H9 (cell line): ENCODE measurements around the gene SPATA46. TPM values are rescaled to one million over a fixed set of nuclear protein-coding genes. Genes with fewer than 3 reads are reported as not detected.

ENCODE experiments used
- DNase-seq: peaks from one replicate; pipeline ENCODE4 v3.0.0-alpha.2; 2017
- H2AFZ ChIP-seq: one replicate; pipeline ENCODE4 v1.6.1; 2013; ENCODE audit warnings: mild to moderate bottlenecking, low read length, control low read depth, moderate library complexity
- H2AK5ac ChIP-seq: 2 replicates; pipeline ENCODE4 v1.6.1; 2013; ENCODE audit warnings: low read length, control low read depth, mixed read lengths; ENCODE audit not compliant: insufficient read length
- H2BK120ac ChIP-seq: one replicate; pipeline ENCODE4 v1.6.1; 2013; ENCODE audit warnings: low read depth, mild to moderate bottlenecking, low read length, control low read depth, inconsistent platforms; ENCODE audit not compliant: poor library complexity, severe bottlenecking
- H2BK12ac ChIP-seq: 2 replicates; pipeline ENCODE4 v1.6.1; 2013; ENCODE audit warnings: low read length, control low read depth, mixed read lengths, low read depth; ENCODE audit not compliant: insufficient read length
- H2BK15ac ChIP-seq: 2 replicates; pipeline ENCODE4 v1.6.1; 2013; ENCODE audit warnings: low read depth, low read length, control low read depth
- H2BK20ac ChIP-seq: one replicate; pipeline ENCODE4 v1.6.1; 2013; ENCODE audit warnings: low read depth, mild to moderate bottlenecking, low read length, control low read depth, inconsistent platforms; ENCODE audit not compliant: poor library complexity, severe bottlenecking
- H2BK5ac ChIP-seq: 2 replicates; pipeline ENCODE4 v1.6.1; 2013; ENCODE audit warnings: low read length, control low read depth, mixed read lengths; ENCODE audit not compliant: insufficient read length
- H3K14ac ChIP-seq: 2 replicates; pipeline ENCODE4 v1.6.1; 2013; ENCODE audit warnings: low read length, control low read depth; ENCODE audit not compliant: insufficient read depth
- H3K18ac ChIP-seq: 2 replicates; pipeline ENCODE4 v1.6.1; 2013; ENCODE audit warnings: low read depth, mild to moderate bottlenecking, mixed read lengths, low read length, control low read depth; ENCODE audit not compliant: insufficient read length
- H3K23ac ChIP-seq: 2 replicates; pipeline ENCODE4 v1.6.1; 2013; ENCODE audit warnings: low read length, control low read depth, mixed read lengths, low read depth; ENCODE audit not compliant: insufficient read length
- H3K23me2 ChIP-seq: 2 replicates; pipeline ENCODE4 v1.6.1; 2013; ENCODE audit warnings: low read depth, mild to moderate bottlenecking, mixed read lengths, low read length, control low read depth; ENCODE audit not compliant: insufficient read length, poor library complexity, severe bottlenecking
- H3K27ac ChIP-seq: 2 replicates; pipeline ENCODE4 v1.5.1; 2013; ENCODE audit warnings: low read length, control low read depth, mixed read lengths, low read depth; ENCODE audit not compliant: insufficient read length
- H3K27me3 ChIP-seq: 2 replicates; pipeline ENCODE4 v1.6.1; 2013; ENCODE audit warnings: low read length, control low read depth, inconsistent platforms; ENCODE audit not compliant: insufficient read depth
- H3K4ac ChIP-seq: 2 replicates; pipeline ENCODE4 v1.6.1; 2013; ENCODE audit warnings: low read depth, mild to moderate bottlenecking, control low read depth, inconsistent platforms, low read length, moderate library complexity
- H3K4me1 ChIP-seq: 2 replicates; pipeline ENCODE4 v1.6.1; 2013; ENCODE audit warnings: low read length, control low read depth, inconsistent platforms; ENCODE audit not compliant: insufficient read depth
- H3K4me2 ChIP-seq: 2 replicates; pipeline ENCODE4 v1.6.1; 2013; ENCODE audit warnings: low read length, control low read depth, mixed read lengths; ENCODE audit not compliant: insufficient read length, insufficient read depth
- H3K56ac ChIP-seq: 2 replicates; pipeline ENCODE4 v1.6.1; 2013; ENCODE audit warnings: low read depth, mild to moderate bottlenecking, mixed read lengths, low read length, control low read depth; ENCODE audit not compliant: insufficient read length
- H3K79me1 ChIP-seq: 2 replicates; pipeline ENCODE4 v1.6.1; 2013; ENCODE audit warnings: low read depth, mild to moderate bottlenecking, moderate library complexity, low read length, control low read depth, inconsistent platforms; ENCODE audit not compliant: insufficient read depth, poor library complexity, severe bottlenecking
- H3K79me2 ChIP-seq: 2 replicates; pipeline ENCODE4 v1.6.1; 2013; ENCODE audit warnings: low read length, control low read depth, inconsistent platforms; ENCODE audit not compliant: insufficient read depth
- H3K9ac ChIP-seq: 2 replicates; pipeline ENCODE4 v1.6.1; 2013; ENCODE audit warnings: low read length, control low read depth, mixed read lengths; ENCODE audit not compliant: insufficient read length; ENCODE audit errors: extremely low read depth
- H3K9me3 ChIP-seq: one replicate; pipeline ENCODE4 v1.6.1; 2013; ENCODE audit warnings: low read depth, low read length, inconsistent platforms; ENCODE audit not compliant: control insufficient read depth
- H3T11ph ChIP-seq: one replicate; pipeline ENCODE4 v1.6.1; 2013; ENCODE audit warnings: mild to moderate bottlenecking, low read length, control low read depth, inconsistent platforms
- H4K20me1 ChIP-seq: one replicate; pipeline ENCODE4 v1.6.1; 2013; ENCODE audit not compliant: control insufficient read depth, insufficient read length, insufficient read depth
- H4K5ac ChIP-seq: 2 replicates; pipeline ENCODE4 v1.6.1; 2013; ENCODE audit warnings: low read depth, mild to moderate bottlenecking, mixed read lengths, low read length, control low read depth; ENCODE audit not compliant: insufficient read length
- H4K8ac ChIP-seq: replicated peaks from 2 replicates; pipeline ENCODE4 v1.6.1; 2013; ENCODE audit warnings: low read length, control low read depth, mixed read lengths, low read depth; ENCODE audit not compliant: insufficient read length
- H4K91ac ChIP-seq: 2 replicates; pipeline ENCODE4 v1.6.1; 2013; ENCODE audit warnings: low read depth, mild to moderate bottlenecking, moderate library complexity, mixed read lengths, low read length, control low read depth; ENCODE audit not compliant: insufficient read length
- H3K27ac Mint-ChIP-seq, 3 experiments: 2 replicates in 2 of 3; 3 replicates in 1 of 3; pipeline ENCODE4 v1.8.0; 2020 to 2021; ENCODE audit warnings: mixed read lengths in 3 of 3, mild to moderate bottlenecking in 1 of 3, moderate library complexity in 1 of 3
- H3K27me3 Mint-ChIP-seq: 2 replicates; pipeline ENCODE4 v1.8.0; 2021; ENCODE audit warnings: low read depth, mild to moderate bottlenecking, moderate library complexity, mixed read lengths
- H3K36me3 Mint-ChIP-seq, 3 experiments: 2 replicates in 2 of 3; 3 replicates in 1 of 3; pipeline ENCODE4 v1.8.0; 2020 to 2021; ENCODE audit warnings: low read depth in 3 of 3, mixed read lengths in 3 of 3; ENCODE audit not compliant: insufficient read depth in 1 of 3
- H3K4me1 Mint-ChIP-seq, 2 experiments: 2 replicates each; pipeline ENCODE4 v1.8.0; 2020; ENCODE audit warnings: mixed read lengths in 2 of 2
- H3K4me3 Mint-ChIP-seq, 2 experiments: 2 replicates in 1 of 2; 3 replicates in 1 of 2; pipeline ENCODE4 v1.8.0; 2020 to 2021; ENCODE audit warnings: mild to moderate bottlenecking in 2 of 2, mixed read lengths in 2 of 2, moderate library complexity in 1 of 2
- H3K9me3 Mint-ChIP-seq, 2 experiments: 2 replicates in 1 of 2; 3 replicates in 1 of 2; pipeline ENCODE4 v1.8.0; 2020; ENCODE audit warnings: mild to moderate bottlenecking in 2 of 2, mixed read lengths in 2 of 2, moderate library complexity in 1 of 2
- WGBS: extraction: QIAGEN DNeasy Blood & Tissue Kit; methylation state at CpG from one replicate; pipeline ENCODE4 v1.1.7; 2013; ENCODE audit warnings: missing lambda C conversion rate, low lambda C conversion rate, mixed read lengths; ENCODE audit not compliant: insufficient read length; ENCODE audit errors: extremely low coverage; 5-methylcytosine and 5-hydroxymethylcytosine counted together
- total RNA-seq: library from RNA; stranded (reverse); gene quantifications from 2 replicates; pipeline ENCODE4 v1.2.1, GENCODE V29; 2021
- TF ChIP-seq, protein P1 (sequence below): fragments of 200-600 bp; sonication (generic); conservative IDR thresholded peaks from 3 replicates; pipeline ENCODE4 v1.8.0; 2021; ENCODE audit warnings: antibody characterized with exemption, mild to moderate bottlenecking

The SPATA46 gene
- total RNA-seq, 1 experiment from 2014 or later: not detected

DNA sequence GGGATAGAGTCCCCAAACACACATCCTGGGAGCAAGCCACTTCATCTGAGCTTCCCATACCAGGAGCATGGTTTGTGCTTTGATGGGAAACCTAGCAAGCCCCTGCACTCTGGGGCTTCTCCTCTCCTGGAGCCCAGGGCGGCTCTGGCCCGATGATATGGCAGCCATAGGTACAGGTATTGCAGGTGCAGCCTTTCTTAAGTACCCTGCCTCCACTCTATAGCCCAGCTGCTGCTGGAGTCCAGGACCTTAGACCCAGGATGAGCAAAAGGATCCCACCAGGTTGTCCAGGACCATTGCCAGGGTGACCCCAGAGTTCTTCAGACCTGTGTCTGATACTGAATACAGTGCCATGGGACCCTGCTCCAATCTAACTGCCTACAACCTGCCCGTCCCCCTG is 9.0 kb upstream of the SPATA46 start:
- H3K79me2 ChIP-seq: no peaks in the 10 kb centered on the region
- no peak overlapping the region for H4K91ac ChIP-seq
- H3K14ac ChIP-seq: no peak overlapping the region; the same call in 1 of the 2 replicates
- no peak overlapping the region for H2BK15ac ChIP-seq
- H3K27ac ChIP-seq: no peak overlapping the region
- H4K20me1 ChIP-seq: no peaks in the 10 kb centered on the region
- no peak overlapping the region for H2AFZ ChIP-seq
- no peaks in the 10 kb centered on the region for H3K23me2 ChIP-seq
- TF ChIP-seq, protein P1, sequence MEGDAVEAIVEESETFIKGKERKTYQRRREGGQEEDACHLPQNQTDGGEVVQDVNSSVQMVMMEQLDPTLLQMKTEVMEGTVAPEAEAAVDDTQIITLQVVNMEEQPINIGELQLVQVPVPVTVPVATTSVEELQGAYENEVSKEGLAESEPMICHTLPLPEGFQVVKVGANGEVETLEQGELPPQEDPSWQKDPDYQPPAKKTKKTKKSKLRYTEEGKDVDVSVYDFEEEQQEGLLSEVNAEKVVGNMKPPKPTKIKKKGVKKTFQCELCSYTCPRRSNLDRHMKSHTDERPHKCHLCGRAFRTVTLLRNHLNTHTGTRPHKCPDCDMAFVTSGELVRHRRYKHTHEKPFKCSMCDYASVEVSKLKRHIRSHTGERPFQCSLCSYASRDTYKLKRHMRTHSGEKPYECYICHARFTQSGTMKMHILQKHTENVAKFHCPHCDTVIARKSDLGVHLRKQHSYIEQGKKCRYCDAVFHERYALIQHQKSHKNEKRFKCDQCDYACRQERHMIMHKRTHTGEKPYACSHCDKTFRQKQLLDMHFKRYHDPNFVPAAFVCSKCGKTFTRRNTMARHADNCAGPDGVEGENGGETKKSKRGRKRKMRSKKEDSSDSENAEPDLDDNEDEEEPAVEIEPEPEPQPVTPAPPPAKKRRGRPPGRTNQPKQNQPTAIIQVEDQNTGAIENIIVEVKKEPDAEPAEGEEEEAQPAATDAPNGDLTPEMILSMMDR: no peak
- no peak overlapping the region for H4K5ac ChIP-seq
- no peak overlapping the region for H2BK20ac ChIP-seq
- H3T11ph ChIP-seq: no peak overlapping the region
- Mint-ChIP-seq H3K4me1 (peaks cover 25 to 28% of the 10 kb centered on the region in 2 experiments), H3K9me3 (no peaks in the 10 kb centered on the region), H3K27me3 (no peaks in the 10 kb centered on the region; the same call in none of the 2 replicates), H3K36me3 (peaks cover 8 to 23% (median 18%) of the 10 kb centered on the region in 3 experiments; a peak in 6 of 7 replicates), H3K4me3 (no peak overlapping the region), H3K27ac (no peak overlapping the region)
- no peak overlapping the region for H3K4ac ChIP-seq
- H3K9ac ChIP-seq: no peak overlapping the region
- no peak overlapping the region for H3K56ac ChIP-seq
- no CpG with 5 or more reads among the region's 3 CpGs for WGBS
- H3K27me3 ChIP-seq: no peaks in the 10 kb centered on the region
- no peak overlapping the region for H4K8ac ChIP-seq
- no peaks in the 10 kb centered on the region for H3K4me1 ChIP-seq
- H2BK12ac ChIP-seq: no peak overlapping the region
- H3K23ac ChIP-seq: no peak overlapping the region
- no peaks in the 10 kb centered on the region for H3K79me1 ChIP-seq
- no peak for DNase-seq
- H2AK5ac ChIP-seq: no peak overlapping the region
- no peak overlapping the region for H2BK120ac ChIP-seq
- no peak overlapping the region for H3K18ac ChIP-seq
- no peak overlapping the region for H2BK5ac ChIP-seq
- H3K4me2 ChIP-seq: no peak overlapping the region
- H3K9me3 ChIP-seq: no peaks in the 10 kb centered on the region
